ENCODE results near the gene TMEM117.

GRCh38 chr12:44385964-44386363, 550.1 kb downstream of the TMEM117 start:
- no peak for TF ChIP-seq POLR2A (IDR thresholded peaks at IDR 0.05; ENCODE audit: low read length)
- TF ChIP-seq GATA1 (IDR thresholded peaks at IDR 0.05; ENCODE audit: low read depth, low read length): no peak
